Mucosa of stomach (tissue), 1 donor: ENCODE measurements around the gene MAP2K3.
A peak's percentile ranks its signal among the peaks of the same experiment; 100 is the strongest.

Experiments used
- H3K27me3 ChIP-seq: one replicate; pipeline ENCODE4 v1.7.0; 2013; ENCODE audit warnings: mild to moderate bottlenecking, low read length; ENCODE audit not compliant: control insufficient read depth, insufficient read depth
- H3K36me3 ChIP-seq: one replicate; pipeline ENCODE4 v1.7.0; 2013; ENCODE audit warnings: low read length; ENCODE audit not compliant: control insufficient read depth, insufficient read depth
- H3K4me1 ChIP-seq: one replicate; pipeline ENCODE4 v1.7.0; 2013; ENCODE audit warnings: mild to moderate bottlenecking, low read length; ENCODE audit not compliant: control insufficient read depth, insufficient read depth
- H3K4me3 ChIP-seq: one replicate; pipeline ENCODE4 v1.7.0; 2013; ENCODE audit warnings: low read length
- H3K9ac ChIP-seq: one replicate; pipeline ENCODE4 v1.7.0; 2013; ENCODE audit warnings: mild to moderate bottlenecking, low read length, moderate library complexity
- H3K9me3 ChIP-seq: one replicate; pipeline ENCODE4 v1.7.0; 2013; ENCODE audit warnings: mild to moderate bottlenecking, low read length, moderate library complexity; ENCODE audit not compliant: control insufficient read depth
- donor health status: Pancreatic carcinoma.

Gene MAP2K3

DNA sequence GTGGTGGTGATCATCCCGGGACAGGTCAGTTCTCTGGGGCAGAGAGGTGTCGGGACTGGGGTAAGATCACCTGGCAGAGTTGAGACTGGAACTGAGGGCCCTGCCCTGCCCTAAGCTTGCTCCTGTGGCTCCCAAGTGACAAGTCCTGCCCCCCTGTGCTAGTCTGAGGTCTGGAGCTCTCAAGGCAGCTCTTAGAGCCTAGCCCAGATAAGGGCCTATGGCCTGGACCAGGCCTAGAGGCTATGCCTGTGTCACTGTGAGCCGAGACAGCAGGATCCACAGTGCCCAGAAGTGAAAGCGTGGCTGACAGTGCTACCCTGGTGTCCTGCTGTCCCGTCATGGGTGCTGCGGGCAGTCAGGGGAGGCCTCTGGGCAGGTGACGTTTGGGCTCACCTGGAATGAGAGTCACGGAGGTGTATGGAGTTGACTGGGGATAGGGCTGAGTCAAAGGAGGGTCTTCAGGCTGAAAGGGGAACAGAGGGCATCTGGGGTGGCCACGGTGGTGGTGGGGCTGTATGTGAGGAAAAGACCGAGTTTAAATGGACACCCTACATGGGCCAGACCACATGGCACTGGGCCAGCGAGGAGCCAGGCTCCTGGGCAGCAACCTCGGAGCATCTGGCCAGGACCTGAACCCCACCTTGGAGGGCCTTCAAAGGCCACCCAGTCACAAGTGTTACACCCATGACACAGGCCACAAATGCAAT is 36.8 kb upstream of the MAP2K3 start:
- H3K27me3 ChIP-seq: no peaks in the 10 kb centered on the region
- H3K9ac ChIP-seq: no peak overlapping the region
- H3K36me3 ChIP-seq: no peaks in the 10 kb centered on the region
- H3K4me3 ChIP-seq: no peak overlapping the region
- H3K4me1 ChIP-seq: peaks cover 5% of the 10 kb centered on the region
- no peaks in the 10 kb centered on the region for H3K9me3 ChIP-seq

DNA sequence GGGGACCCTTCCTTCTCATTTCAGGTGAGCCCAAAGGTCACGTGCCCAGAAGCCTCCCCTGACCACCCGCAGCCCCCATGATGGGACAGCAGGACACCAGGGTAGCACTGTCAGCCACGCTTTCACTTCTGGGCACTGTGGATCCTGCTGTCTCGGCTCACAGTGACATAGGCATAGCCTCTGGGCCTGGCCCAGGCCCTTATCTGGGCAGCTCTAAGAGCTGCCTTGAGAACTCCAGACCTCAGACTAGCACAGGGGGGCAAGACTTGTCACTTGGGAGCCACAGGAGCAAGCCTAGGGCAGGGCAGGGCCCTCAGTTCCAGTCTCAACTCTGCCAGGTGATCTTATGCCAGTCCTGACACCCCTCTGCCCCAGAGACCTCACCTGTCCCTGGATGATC is 36.0 kb upstream of the MAP2K3 start:
- H3K4me3 ChIP-seq: no peak overlapping the region
- peaks cover 6% of the 10 kb centered on the region for H3K4me1 ChIP-seq
- no peaks in the 10 kb centered on the region for H3K27me3 ChIP-seq
- H3K9me3 ChIP-seq: no peaks in the 10 kb centered on the region
- no peaks in the 10 kb centered on the region for H3K36me3 ChIP-seq
- no peak overlapping the region for H3K9ac ChIP-seq

- H3K4me3 ChIP-seq: no peak overlapping the region
- H3K27me3 ChIP-seq: no peaks in the 10 kb centered on the region
- H3K9me3 ChIP-seq: no peaks in the 10 kb centered on the region
- H3K36me3 ChIP-seq: no peaks in the 10 kb centered on the region
- no peak overlapping the region for H3K9ac ChIP-seq
- H3K4me1 ChIP-seq: peaks cover 12% of the 10 kb centered on the region
Measured at GRCh38 chr17:21249086-21249795, 35.3 kb upstream of the MAP2K3 start.

DNA sequence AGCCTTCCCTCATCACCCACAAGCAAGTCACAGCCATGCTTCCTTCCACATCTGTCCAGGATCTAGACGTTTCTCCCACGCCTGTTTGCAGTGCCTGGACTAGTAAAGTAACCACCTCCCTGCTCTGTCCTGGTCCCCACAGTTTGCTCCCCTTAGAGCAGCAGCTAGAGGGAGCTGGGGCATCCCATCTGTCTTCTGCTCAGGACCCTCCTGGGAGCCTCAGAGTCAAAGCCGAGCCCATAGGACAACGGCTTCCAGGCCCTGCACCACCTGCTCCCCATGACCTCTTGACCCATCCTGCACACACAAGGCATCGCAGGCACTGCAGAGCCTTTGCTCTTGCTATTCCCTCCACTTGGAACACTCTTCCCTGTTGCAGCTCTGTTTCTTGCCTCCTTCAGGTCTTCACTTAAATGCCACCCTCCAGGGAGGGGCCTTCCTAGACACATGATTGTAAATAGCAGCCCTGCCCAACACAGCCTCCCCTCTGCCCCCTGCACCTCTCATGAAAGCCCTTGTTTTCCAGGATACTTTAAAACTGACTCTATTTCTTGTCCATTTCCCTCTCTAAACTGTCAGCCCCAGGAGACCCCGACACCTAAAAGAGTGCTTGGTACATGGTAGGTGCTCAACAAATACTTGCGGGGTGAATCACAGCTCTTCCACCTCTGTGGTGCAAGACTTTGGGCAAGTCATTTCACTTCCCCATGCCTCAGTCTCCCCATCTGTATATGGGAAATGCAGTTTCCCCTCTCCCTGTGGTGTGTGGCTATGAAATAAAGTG is 34.4 kb upstream of the MAP2K3 start:
- Histone ChIP-seq H3K9me3 (no peaks in the 10 kb centered on the region), H3K9ac (no peak overlapping the region), H3K36me3 (no peaks in the 10 kb centered on the region), H3K4me3 (no peak overlapping the region), H3K27me3 (no peaks in the 10 kb centered on the region), H3K4me1 (peaks cover 12% of the 10 kb centered on the region)

DNA sequence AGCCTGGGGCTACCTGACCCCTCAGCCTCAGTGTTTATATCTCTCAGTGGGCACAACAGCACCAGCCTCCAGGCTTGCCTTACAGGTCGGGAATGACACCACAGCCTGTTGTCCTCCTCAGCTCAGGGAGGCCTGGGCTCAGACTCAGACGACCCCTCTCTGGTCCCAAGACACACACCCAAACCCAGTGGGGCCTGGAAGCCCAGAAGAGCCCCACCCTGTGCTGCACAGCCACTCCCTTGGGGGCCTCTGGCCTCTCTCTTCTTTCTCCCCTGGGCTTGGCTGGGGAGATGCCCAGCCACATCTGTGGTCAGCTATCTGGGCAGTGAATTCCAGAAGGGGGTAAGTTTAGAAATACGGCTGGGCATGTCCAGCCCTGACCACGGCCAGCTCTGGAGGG is 33.7 kb upstream of the MAP2K3 start:
- no peak overlapping the region for H3K4me3 ChIP-seq
- peaks cover 12% of the 10 kb centered on the region for H3K4me1 ChIP-seq

GRCh38 chr17:21251337-21252010 is 33.0 kb upstream of the MAP2K3 start:
- H3K36me3 ChIP-seq: no peaks in the 10 kb centered on the region
- peaks cover 12% of the 10 kb centered on the region for H3K4me1 ChIP-seq
- no peaks in the 10 kb centered on the region for H3K27me3 ChIP-seq
- no peaks in the 10 kb centered on the region for H3K9me3 ChIP-seq
- H3K9ac ChIP-seq: no peak overlapping the region
- no peak overlapping the region for H3K4me3 ChIP-seq

More for the DNA sequence above, 33.7 kb upstream of the MAP2K3 start:
- Histone ChIP-seq H3K27me3 (no peaks in the 10 kb centered on the region), H3K9me3 (no peaks in the 10 kb centered on the region), H3K36me3 (no peaks in the 10 kb centered on the region), H3K9ac (no peak overlapping the region)

GRCh38 chr17:21252289-21252795 is 32.2 kb upstream of the MAP2K3 start:
- Histone ChIP-seq H3K9me3 (no peaks in the 10 kb centered on the region), H3K4me1 (peaks cover 12% of the 10 kb centered on the region), H3K9ac (peak overlapping the region; percentile 64), H3K36me3 (no peaks in the 10 kb centered on the region), H3K4me3 (peak overlapping the region; percentile 32), H3K27me3 (no peaks in the 10 kb centered on the region)

DNA sequence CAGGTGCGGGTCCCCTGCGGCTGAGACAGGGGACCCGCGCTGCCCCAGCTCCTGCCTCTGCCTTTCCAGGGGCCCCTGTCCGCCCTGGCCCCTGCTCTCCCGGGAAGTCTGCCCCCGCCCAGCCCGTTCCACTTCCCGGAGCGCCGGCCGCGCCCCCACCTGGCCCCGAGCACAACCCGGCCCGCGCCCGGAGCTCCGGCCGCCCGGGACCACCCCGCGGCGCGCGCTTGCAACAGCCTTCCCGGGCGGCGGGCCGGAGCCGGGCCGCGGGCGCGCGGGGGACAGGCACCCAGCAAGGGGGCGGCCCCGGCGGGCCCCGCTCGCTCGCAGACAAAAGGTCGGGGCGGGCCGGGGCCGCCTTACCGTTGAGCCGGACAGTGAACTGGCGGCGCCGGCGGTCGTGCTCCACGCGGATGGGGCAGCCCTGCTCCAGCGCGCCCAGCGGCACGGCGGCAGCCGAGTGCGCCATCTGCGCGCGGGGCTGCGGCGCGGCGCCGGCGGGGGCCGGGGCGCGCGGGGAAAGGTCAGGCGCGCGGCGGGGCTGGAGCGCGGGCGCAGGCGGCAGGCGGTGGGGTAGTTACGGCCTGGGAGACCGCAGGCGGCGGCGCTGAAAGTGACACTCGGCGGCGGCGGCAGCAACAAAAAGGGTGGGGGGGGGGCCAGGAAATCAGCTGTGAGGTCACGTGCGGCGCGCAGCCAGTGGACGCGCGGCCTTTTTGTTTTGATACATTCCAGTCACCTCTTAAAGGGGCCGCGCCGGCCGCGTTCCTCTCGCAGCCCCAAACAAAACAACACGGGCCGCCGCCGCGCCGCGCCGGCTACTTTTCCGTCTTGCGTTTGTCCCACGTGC is 31.5 kb upstream of the MAP2K3 start, which contains the start of gene NATD1:
Gene NATD1, minus strand, starts transcription at position 615 of the 850 bp plus-strand sequence. Its CDS starts 146 bp downstream, at position 469.
- Histone ChIP-seq H3K4me3 (peak within 1 kb of the TSS; percentile 32), H3K9ac (peak within 1 kb of the TSS; percentile 64), H3K36me3 (no peaks in the 10 kb centered on the region), H3K27me3 (no peaks in the 10 kb centered on the region), H3K4me1 (peaks cover 12% of the 10 kb centered on the region), H3K9me3 (no peaks in the 10 kb centered on the region)

DNA sequence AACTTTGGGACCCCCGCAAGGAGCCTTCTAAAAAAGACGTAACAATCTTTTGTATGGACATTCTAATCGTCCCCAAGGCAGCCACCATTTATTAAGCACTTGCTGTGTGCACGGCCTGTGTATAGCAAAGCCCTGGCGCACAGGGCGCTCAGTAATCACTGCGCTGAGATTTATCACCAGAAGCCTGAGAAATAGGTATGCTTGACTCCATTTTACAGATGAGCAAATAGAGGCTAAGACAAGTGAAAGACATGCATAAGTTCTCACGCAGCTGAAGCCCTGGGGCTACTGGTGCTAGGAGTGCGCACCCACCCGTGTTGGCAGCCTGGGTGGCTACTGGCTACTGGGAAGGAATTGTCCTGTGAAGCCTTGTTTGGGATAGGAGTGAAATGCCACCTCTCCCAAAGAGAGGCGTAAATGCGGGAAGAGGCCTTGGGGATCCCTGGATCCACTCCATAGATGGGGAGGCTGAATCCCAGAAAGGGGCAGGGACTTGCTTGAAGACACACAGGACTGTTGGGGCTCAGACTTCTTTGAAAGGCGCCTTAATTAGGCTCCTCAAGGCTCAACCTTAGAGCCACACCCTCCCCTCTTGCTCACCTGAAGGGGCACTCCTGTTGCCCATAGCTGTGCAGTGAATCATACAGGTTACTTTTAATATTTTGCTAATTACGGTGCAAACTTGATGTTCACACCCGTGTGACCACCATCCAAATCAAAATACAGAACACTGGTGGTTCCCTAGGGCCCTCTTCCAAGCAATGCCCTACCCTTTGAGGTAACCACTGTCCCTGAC is 30.7 kb upstream of the MAP2K3 start:
- H3K4me1 ChIP-seq: peaks cover 12% of the 10 kb centered on the region
- H3K36me3 ChIP-seq: no peaks in the 10 kb centered on the region
- no peaks in the 10 kb centered on the region for H3K9me3 ChIP-seq
- peak overlapping the region; percentile 14 for H3K4me3 ChIP-seq
- H3K9ac ChIP-seq: no peak overlapping the region
- H3K27me3 ChIP-seq: no peaks in the 10 kb centered on the region

DNA sequence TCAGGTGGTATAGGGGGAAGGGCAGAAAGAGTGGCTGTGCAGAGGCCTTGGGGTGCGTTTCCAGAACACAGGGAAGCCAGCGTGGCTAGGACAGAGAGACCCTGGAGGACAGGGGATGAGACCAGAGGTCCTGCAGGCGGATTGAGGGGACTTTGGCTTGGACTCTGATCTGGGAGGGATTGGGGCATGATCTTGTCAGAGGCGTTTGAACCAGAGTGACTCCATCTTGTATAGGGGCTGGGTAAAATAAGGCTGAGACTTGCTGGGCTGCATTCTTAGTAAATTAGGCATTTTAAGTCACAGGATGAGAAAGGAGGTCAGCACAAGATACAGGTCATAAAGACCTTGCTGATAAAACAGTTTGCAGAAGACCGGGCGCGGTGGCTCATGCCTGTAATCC is 25.9 kb upstream of the MAP2K3 start:
- Histone ChIP-seq H3K9ac (no peak overlapping the region), H3K9me3 (no peaks in the 10 kb centered on the region), H3K36me3 (no peaks in the 10 kb centered on the region), H3K27me3 (no peaks in the 10 kb centered on the region), H3K4me1 (peaks cover 4% of the 10 kb centered on the region), H3K4me3 (no peak overlapping the region)
